GM23338 (cell line): ENCODE data around the gene GAK. TPM values are rescaled to one million over a fixed set of nuclear protein-coding genes. Genes with fewer than 3 reads are reported as not detected.

Experiments used
- ATAC-seq: fragments of 200-7000 bp; cut with Tn5 transposase; 3 replicates; pipeline ENCODE4 v1.9.1; 2020
- DNase-seq: peaks from one replicate; pipeline ENCODE4 v3.0.0-alpha.2; 2015; ENCODE audit warnings: low spot score
- H2AFZ ChIP-seq: fragments of 200-600 bp; sonication (generic); 2 replicates; pipeline ENCODE4 v1.8.0; 2016; ENCODE audit warnings: antibody characterized with exemption, mild to moderate bottlenecking, moderate library complexity
- H3F3A ChIP-seq: fragments of 200-600 bp; sonication (generic); replicated peaks from 2 replicates; pipeline ENCODE4 v1.8.0; 2017; ENCODE audit warnings: antibody characterized with exemption, mixed run types, low read depth
- H3K27ac ChIP-seq: fragments of 200-600 bp; sonication (generic); 2 replicates; pipeline ENCODE4 v1.6.1; 2016; ENCODE audit warnings: low read depth
- H3K27me3 ChIP-seq: fragments of 200-600 bp; sonication (generic); 2 replicates; pipeline ENCODE4 v1.8.0; 2016; ENCODE audit warnings: mild to moderate bottlenecking, mixed run types, moderate library complexity; ENCODE audit not compliant: insufficient read depth
- H3K36me3 ChIP-seq: fragments of 200-600 bp; sonication (generic); 2 replicates; pipeline ENCODE4 v1.8.0; 2016; ENCODE audit warnings: mild to moderate bottlenecking; ENCODE audit not compliant: insufficient read depth
- H3K4me1 ChIP-seq: fragments of 200-600 bp; sonication (generic); 2 replicates; pipeline ENCODE4 v1.8.0; 2016; ENCODE audit warnings: mild to moderate bottlenecking, moderate library complexity; ENCODE audit not compliant: insufficient read depth
- H3K4me2 ChIP-seq: fragments of 200-600 bp; sonication (generic); 2 replicates; pipeline ENCODE4 v1.7.1; 2017; ENCODE audit warnings: mixed run types
- H3K4me3 ChIP-seq: fragments of 200-600 bp; sonication (generic); 2 replicates; pipeline ENCODE4 v1.6.1; 2016; ENCODE audit warnings: mixed run types
- H3K79me2 ChIP-seq: fragments of 200-600 bp; sonication (generic); replicated peaks from 2 replicates; pipeline ENCODE4 v1.8.0; 2017; ENCODE audit warnings: mild to moderate bottlenecking; ENCODE audit not compliant: insufficient read depth
- H3K9me2 ChIP-seq: fragments of 200-600 bp; sonication (generic); 2 replicates; pipeline ENCODE4 v1.8.0; 2017; ENCODE audit not compliant: insufficient read depth
- H4K20me1 ChIP-seq: fragments of 200-600 bp; sonication (generic); replicated peaks from 2 replicates; pipeline ENCODE4 v1.8.0; 2017; ENCODE audit warnings: mild to moderate bottlenecking; ENCODE audit not compliant: insufficient read depth
- H3K27ac Mint-ChIP-seq: 2 replicates; pipeline ENCODE4 v1.8.0; 2020; ENCODE audit warnings: inconsistent platforms, mild to moderate bottlenecking, moderate library complexity, mixed read lengths
- H3K27me3 Mint-ChIP-seq: 3 replicates; pipeline ENCODE4 v1.8.0; 2022; ENCODE audit warnings: low read depth, mild to moderate bottlenecking, moderate library complexity, mixed read lengths, inconsistent platforms; ENCODE audit not compliant: insufficient read depth, poor library complexity
- H3K36me3 Mint-ChIP-seq: 3 replicates; pipeline ENCODE4 v1.8.0; 2021; ENCODE audit warnings: low read depth, mild to moderate bottlenecking, inconsistent platforms, moderate library complexity, mixed read lengths
- H3K4me1 Mint-ChIP-seq: 3 replicates; pipeline ENCODE4 v1.8.0; 2020; ENCODE audit warnings: mild to moderate bottlenecking, inconsistent platforms, mixed read lengths
- H3K4me3 Mint-ChIP-seq: 3 replicates; pipeline ENCODE4 v1.8.0; 2021; ENCODE audit warnings: moderate library complexity, mild to moderate bottlenecking, inconsistent platforms, mixed read lengths
- H3K9me3 Mint-ChIP-seq: 3 replicates; pipeline ENCODE4 v1.8.0; 2020; ENCODE audit warnings: moderate library complexity, mild to moderate bottlenecking, inconsistent platforms, mixed read lengths
- CREB1 ChIP-seq: fragments of 250-450 bp; sonication (Bioruptor Pico); IDR thresholded peaks from 2 replicates; pipeline ENCODE4 v1.5.0; 2020; ENCODE audit warnings: low read depth, mild to moderate bottlenecking, moderate library complexity
- EZH2 ChIP-seq: fragments of 200-600 bp; sonication (generic); IDR thresholded peaks from one replicate; pipeline ENCODE4 v1.8.0; 2017; ENCODE audit warnings: antibody characterized with exemption, mild to moderate bottlenecking, low read depth; ENCODE audit not compliant: unreplicated experiment
- EZH2phosphoT487 ChIP-seq: fragments of 200-600 bp; sonication (generic); IDR thresholded peaks from one replicate; pipeline ENCODE4 v1.8.1; 2018; ENCODE audit warnings: antibody characterized with exemption; ENCODE audit not compliant: unreplicated experiment
- JUNB ChIP-seq: IDR thresholded peaks from one replicate; pipeline ENCODE4 v1.6.1; 2016; ENCODE audit warnings: antibody characterized with exemption; ENCODE audit not compliant: unreplicated experiment
- NANOG ChIP-seq: IDR thresholded peaks from 2 replicates; pipeline ENCODE4 v1.6.1; 2016; ENCODE audit warnings: antibody characterized with exemption, borderline replicate concordance
- POLR2AphosphoS5 ChIP-seq: IDR thresholded peaks from 2 replicates; pipeline ENCODE4 v1.6.1; 2016; ENCODE audit warnings: antibody characterized with exemption, low read depth
- STAT1 ChIP-seq: IDR thresholded peaks from one replicate; pipeline ENCODE4 v1.6.1; 2016; ENCODE audit warnings: antibody characterized with exemption; ENCODE audit not compliant: unreplicated experiment
- ZNF114 ChIP-seq: fragments of 250-450 bp; sonication (Bioruptor Pico); IDR thresholded peaks from 2 replicates; pipeline ENCODE4 v1.5.0; 2020; ENCODE audit warnings: mild to moderate bottlenecking, moderate library complexity
- ZNF462 ChIP-seq: fragments of 250-450 bp; sonication (Bioruptor Pico); IDR thresholded peaks from 2 replicates; pipeline ENCODE4 v1.5.0; 2020; ENCODE audit warnings: mild to moderate bottlenecking, moderate library complexity
- polyA plus RNA-seq: library from polyadenylated mRNA; unstranded; fragments of >200 nt; fragmentation: Nextera tagmentation; extraction: Ambion mirVana; gene quantifications from 2 replicates; pipeline ENCODE4 v1.2.1, GENCODE V29; 2016
- total RNA-seq: library from RNA; depleted of rRNA; stranded (reverse); fragments of >200 nt; shearing (Covaris generic); gene quantifications from 2 replicates; pipeline ENCODE4 v1.2.3, GENCODE V29; 2014
- TF ChIP-seq, protein P1 (sequence below): IDR thresholded peaks from 2 replicates; pipeline ENCODE4 v1.6.1; 2016; ENCODE audit warnings: antibody characterized with exemption

Gene GAK
- total and polyA plus RNA-seq, 2 experiments from 2014 or later, result 48.5 to 124 TPM

DNA sequence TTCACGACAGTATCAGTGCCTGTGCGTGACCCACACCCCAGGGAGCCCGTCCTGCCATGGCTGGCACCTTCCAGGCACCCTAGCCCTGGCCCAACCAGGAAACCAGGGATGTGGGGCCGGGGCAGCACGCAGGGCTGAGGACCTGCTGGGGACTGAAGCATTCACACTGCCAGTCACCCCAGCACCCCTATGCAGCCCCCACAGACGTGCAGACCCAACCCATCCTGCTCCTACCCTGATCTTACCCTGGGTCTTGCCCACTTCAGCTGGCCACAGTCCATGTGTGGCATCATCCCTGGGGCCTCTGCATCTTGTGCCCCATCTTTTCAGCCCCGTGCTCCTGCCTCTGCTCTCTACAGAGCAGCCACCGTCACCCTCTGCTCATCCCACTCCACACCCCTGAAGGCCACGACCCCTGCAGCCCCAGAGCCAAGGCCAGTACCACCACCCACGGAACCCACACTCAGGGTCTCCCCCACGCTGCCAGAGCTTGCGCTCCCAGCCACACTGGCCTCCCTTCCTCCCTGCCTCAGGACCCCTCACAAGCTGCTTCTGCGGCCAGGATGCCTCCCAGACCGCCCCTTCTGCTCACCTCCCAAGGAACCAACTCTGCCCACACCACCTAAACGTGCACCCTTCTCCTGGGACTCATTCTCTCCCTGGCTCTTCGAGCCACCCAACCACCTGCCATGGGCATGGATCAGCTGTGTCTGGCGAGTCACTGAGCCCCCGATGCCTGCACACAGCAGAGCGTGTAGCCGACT, 25.6 kb downstream of the GAK start:
- Mint-ChIP-seq H3K27ac (peak overlapping the region; percentile 52; the same call in 1 of the 2 replicates), H3K4me1 (peaks cover 8% of the 10 kb centered on the region), H3K9me3 (peaks cover 6% of the 10 kb centered on the region), H3K36me3 (peaks cover 23% of the 10 kb centered on the region), H3K27me3 (peaks cover 14% of the 10 kb centered on the region), H3K4me3 (no peak overlapping the region)
- no peak overlapping the region for H3K4me2 ChIP-seq
- TF ChIP-seq CREB1 (CRISPR knock-in tag) (no peak), EZH2 (no peak), NANOG (no peak), EZH2phosphoT487 (no peak), POLR2AphosphoS5 (no peak)
- H3K9me2 ChIP-seq, result no peaks in the 10 kb centered on the region
- H3F3A ChIP-seq, result 0 out of 2 replicates have a peak, but pooled peaks cover 6% of the 10 kb centered on the region
- ATAC-seq, result no peak
- H3K4me1 ChIP-seq, result peaks cover 7% of the 10 kb centered on the region; the same call in 1 of the 2 replicates
- H3K27me3 ChIP-seq, result no peaks in the 10 kb centered on the region
- no peak for DNase-seq
- H3K79me2 ChIP-seq, result peaks cover 8% of the 10 kb centered on the region; the same call in 1 of the 2 replicates
- H3K27ac ChIP-seq, result no peak overlapping the region
- H3K36me3 ChIP-seq, result no peaks in the 10 kb centered on the region
- H3K4me3 ChIP-seq, result no peak overlapping the region
- no peaks in the 10 kb centered on the region; the same call in 1 of the 2 replicates for H4K20me1 ChIP-seq
- no peak overlapping the region for H2AFZ ChIP-seq

GRCh38 chr4:905485-906338, 26.4 kb downstream of the GAK start:
- H3K4me2 ChIP-seq, result no peak overlapping the region
- DNase-seq, result no peak
- Mint-ChIP-seq H3K9me3 (peaks cover 6% of the 10 kb centered on the region), H3K4me3 (no peak overlapping the region), H3K27ac (no peak overlapping the region), H3K27me3 (peaks cover 9% of the 10 kb centered on the region), H3K4me1 (peaks cover 8% of the 10 kb centered on the region), H3K36me3 (peaks cover 18% of the 10 kb centered on the region)
- H3K36me3 ChIP-seq, result no peaks in the 10 kb centered on the region
- H4K20me1 ChIP-seq, result no peaks in the 10 kb centered on the region; the same call in 1 of the 2 replicates
- no peaks in the 10 kb centered on the region for H3K9me2 ChIP-seq
- peaks cover 7% of the 10 kb centered on the region; the same call in 1 of the 2 replicates for H3K4me1 ChIP-seq
- peaks cover 8% of the 10 kb centered on the region; the same call in 1 of the 2 replicates for H3K79me2 ChIP-seq
- ATAC-seq, result no peak
- 0 out of 2 replicates have a peak, but pooled peaks cover 6% of the 10 kb centered on the region for H3F3A ChIP-seq
- H3K4me3 ChIP-seq, result no peak overlapping the region
- no peaks in the 10 kb centered on the region for H3K27me3 ChIP-seq
- H2AFZ ChIP-seq, result no peak overlapping the region
- no peak overlapping the region for H3K27ac ChIP-seq
- TF ChIP-seq ZNF114 (no peak), ZNF462 (CRISPR knock-in tag) (no peak), POLR2AphosphoS5 (no peak), JUNB (no peak), STAT1 (no peak), CREB1 (CRISPR knock-in tag) (no peak), NANOG (no peak)
- TF ChIP-seq, protein P1, sequence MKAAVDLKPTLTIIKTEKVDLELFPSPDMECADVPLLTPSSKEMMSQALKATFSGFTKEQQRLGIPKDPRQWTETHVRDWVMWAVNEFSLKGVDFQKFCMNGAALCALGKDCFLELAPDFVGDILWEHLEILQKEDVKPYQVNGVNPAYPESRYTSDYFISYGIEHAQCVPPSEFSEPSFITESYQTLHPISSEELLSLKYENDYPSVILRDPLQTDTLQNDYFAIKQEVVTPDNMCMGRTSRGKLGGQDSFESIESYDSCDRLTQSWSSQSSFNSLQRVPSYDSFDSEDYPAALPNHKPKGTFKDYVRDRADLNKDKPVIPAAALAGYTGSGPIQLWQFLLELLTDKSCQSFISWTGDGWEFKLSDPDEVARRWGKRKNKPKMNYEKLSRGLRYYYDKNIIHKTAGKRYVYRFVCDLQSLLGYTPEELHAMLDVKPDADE, result no peak
